SHP77 treated with DMSO at 0.1 percent for 48 hours (cell line): Measurements from ENCODE around the gene RDM1.
"Not testable (repeated sequence)": the region's sequence is repeated elsewhere in the genome, so short reads cannot be mapped to it uniquely, and the experiment has no call there.

ENCODE experiments used
- DNase-seq: peaks from one replicate; lab custom pipeline; 2025; lab: John Stamatoyannopoulos, UW

The RDM1 gene, protein sequence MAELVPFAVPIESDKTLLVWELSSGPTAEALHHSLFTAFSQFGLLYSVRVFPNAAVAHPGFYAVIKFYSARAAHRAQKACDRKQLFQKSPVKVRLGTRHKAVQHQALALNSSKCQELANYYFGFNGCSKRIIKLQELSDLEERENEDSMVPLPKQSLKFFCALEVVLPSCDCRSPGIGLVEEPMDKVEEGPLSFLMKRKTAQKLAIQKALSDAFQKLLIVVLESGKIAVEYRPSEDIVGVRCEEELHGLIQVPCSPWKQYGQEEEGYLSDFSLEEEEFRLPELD

DNA sequence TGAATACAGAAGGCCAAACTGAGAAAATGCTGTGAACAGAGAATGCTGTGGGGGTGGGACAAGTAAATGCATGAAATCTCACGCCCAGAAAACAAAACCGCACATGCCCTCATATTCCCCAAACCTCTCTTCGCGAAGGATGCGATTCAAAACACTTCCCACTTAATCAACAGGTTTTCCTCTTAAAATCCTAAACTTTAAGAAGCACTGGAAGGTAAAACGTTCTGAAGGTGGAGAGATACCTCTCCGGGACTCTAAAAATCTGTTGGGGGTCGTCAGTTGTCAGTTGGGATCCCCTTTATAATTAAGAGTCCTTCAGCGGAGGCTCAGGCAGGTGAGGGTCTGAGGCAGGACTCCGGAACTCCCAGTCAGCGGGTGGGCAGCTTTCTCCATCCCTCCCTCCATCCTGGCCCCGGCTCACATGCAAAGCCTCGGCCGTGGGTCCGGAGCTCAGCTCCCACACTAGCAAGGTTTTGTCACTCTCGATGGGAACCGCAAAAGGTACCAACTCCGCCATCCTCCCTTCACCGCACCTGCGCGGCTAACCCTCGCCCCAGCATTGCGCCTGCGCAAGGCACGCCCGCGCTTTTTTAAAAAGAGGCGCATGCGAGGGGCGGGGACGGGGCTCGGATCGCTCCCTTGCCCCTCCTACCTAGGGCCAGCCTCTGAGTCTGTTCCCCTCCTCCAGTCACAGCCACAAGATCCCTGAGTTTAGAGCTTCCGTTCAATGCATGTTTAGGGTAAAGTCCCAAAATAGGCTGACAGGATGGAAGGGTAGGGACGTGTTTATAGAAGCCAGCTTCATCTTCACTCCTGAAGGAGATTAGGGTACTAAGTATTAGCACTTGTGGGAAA lies at the start of gene RDM1:
Gene RDM1 (minus strand): TSS at position 563 of the 855 bp plus-strand sequence. CDS start 46 bp downstream, at position 517.
- DNase-seq: peak; percentile 6

DNA sequence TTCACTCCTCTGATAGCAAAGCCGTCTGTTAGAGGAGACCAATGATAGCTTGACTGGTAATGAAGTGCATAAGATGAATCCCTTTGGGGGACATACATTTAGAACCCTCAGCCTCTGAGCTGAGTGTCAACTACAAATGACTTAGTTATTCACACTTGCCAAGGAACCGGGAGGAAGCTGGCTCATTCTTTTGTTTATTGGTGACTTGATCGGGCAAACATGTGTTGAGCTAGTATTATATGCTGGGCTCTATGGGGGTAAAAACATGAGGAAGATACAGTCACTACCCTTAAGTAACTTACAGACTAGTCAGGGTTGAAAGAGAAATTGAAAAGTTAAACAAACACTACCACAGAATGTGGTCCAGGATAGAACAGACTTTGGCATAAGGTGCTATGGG lies 47.8 kb upstream of the RDM1 start:
- no peak for DNase-seq

DNA sequence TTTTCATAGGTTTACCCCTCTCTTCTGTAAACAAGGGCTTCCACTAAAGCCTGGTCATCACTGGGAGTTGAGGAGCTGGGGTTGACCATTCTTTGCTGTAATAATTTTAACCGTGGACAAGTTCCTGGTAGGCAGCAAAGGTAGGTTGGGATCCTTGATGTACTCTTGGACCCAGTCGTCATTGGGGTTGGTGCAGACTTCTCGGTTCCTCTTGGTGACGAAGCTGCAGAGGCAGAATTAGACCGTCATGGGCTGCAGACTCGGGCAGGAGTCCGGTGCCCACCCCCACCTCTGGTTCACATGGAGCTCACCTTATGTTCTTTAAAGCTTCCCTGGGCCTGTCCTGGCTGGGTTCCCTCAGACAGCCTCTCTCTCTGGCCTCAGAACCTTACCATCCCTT lies 46.9 kb upstream of the RDM1 start:
- DNase-seq: no peak

DNA sequence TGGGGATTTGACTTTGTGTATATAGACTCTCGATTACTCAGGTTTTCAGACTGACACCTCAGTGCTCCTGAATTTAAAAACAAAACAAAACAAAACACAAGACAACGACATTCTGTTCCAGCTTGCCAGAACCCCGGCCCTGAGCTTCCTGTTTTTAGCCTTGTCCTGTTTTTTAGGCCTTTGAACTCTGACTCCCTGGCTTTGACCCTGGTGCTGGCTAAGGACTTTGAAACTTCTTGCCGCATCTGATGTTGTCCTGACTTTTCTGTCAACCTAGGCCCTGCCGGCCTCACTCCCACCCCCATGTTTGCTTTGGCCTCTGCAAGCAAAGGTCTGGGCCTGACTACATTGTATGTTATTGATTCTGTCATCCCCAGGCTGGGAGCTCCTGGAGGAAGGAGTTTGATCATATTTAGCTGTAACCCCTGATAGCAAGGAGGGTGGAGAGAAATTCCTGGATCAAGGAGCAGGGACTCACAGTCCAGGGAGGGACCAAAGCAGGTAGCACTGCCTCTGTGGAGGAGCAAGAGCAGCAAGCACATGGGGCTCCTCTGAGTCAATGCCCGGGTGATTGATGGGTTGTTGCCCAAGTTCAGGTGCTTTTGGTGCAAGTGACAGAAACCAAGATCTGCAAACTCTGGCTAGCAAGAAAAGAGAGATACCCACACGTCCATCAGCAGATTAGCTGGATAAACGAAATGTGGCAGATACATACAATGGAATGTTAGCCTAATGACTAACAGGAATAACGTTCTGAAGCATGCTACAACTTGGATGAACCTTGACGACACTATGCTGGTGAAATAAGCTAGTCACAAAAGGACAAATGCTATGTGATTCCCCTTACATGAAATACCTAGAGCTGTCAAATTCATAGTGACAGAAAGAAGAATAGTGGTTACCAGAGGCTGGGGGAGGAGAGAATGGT lies 43.0 kb upstream of the RDM1 start:
- DNase-seq: no peak

DNA sequence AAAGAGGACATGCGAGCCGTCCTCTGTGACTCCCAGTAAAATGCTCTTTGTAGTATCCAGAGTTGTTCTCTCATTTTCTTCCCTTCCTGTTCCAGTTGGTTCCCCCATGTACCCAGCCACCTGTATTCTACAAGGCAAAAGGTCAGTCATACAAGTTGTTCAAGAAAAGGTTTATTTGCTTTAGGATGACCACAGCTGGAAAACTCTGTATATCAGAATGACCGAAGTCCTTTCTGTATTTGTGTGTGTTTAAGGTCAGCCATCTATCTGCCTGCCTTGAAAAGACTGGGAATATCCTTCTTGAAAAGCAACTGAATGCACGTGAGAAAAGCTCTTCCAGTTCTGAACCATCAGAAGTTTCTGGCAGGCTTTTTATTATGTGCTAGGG lies 42.4 kb upstream of the RDM1 start:
- no peak for DNase-seq

- DNase-seq: no peak
Observed at GRCh38 chr17:35972535-35972934, 42.0 kb upstream of the RDM1 start.

GRCh38 chr17:35972066-35972465 lies 41.5 kb upstream of the RDM1 start:
- DNase-seq: no peak

DNA sequence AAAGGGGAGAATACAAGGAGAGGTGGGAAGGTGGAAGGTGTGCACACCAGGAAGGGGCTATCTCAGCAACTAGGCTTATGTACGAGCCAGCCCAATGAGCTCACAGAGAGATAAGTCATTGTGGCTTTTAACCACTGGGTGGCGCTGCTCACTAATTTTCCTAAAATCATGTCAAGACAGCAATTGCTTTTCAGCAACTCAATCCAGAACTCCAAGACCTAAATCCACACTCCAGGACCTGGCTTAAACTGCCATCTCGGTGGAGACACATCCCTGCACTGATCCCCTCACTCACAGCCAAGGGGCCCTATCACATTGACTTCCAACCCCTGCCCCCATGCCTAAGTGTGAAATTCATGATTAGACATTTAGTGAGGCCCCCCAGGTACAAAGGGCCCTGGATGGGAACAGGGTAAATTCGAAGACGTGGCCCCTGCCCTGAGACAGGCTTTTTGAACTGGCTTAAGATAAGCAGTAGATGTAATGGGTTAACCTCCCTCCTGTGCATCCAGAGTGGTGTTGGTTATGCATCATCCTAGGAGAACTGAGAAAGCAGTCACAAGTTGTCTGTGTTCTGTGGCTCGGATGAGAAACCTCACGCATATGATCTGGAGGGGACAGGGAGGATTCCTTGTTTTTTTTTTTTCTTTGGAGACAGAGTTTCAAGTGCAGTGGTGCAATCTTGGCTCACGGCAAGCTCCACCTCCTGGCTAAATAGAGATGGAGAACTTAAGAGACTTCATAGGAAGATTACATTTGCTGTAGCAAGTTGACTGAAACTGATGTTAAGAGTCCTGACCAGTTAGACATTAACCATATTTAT lies 39.2 kb upstream of the RDM1 start:
- peak; percentile 32 for DNase-seq

DNA sequence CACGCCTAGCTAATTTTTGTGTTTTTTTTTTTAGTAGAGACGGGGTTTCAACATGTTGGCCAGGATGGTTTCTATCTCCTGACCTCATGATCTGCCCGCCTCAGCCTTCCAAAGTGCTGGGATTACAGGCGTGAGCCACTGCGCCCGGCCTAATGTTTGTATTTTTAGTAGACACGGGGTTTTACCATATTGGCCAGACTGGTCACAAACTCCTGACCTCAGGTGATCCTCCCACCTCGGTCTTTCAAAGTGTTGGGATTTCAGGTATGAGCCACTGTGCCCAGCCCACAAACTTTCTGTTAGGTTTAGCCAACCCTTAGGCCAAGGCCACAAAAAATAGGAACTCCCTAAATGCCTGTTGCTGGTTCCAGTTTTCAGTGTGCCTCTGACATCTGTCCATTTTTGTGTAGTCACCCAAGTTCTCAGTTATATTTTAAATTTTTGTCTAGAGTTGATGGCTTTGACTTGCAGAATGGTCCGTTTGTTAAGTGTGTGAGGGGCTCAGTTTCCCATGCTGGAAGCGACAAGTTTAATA lies 38.0 kb upstream of the RDM1 start:
- no peak for DNase-seq

- DNase-seq: no peak
Observed at GRCh38 chr17:35965272-35965671, 34.7 kb upstream of the RDM1 start.

DNA sequence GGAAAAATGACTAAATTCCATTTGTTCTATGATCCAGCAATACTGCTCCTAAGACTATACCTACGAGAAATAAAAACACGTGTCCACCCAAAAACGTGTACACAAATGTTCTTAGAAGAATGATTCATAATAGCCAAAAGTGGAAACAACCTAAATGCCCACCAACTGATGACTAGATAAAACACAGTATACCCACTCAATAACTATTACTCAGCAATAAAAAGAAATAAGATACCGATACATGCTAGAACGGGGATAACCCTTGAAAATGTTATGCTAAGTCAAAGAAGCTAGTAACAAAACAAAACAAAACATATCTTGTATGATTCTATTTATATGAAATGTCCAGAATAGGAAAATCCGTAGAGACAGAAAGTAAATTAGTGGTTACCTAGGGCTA lies 33.1 kb upstream of the RDM1 start:
- no peak for DNase-seq

GRCh38 chr17:35953720-35954119 lies 23.1 kb upstream of the RDM1 start:
- DNase-seq: no peak

GRCh38 chr17:35949401-35949800 lies 18.8 kb upstream of the RDM1 start:
- no peak for DNase-seq

GRCh38 chr17:35948092-35948491 lies 17.5 kb upstream of the RDM1 start:
- no peak for DNase-seq

- DNase-seq: peak; percentile 14
Observed at GRCh38 chr17:35947156-35947585, 16.6 kb upstream of the RDM1 start.

DNA sequence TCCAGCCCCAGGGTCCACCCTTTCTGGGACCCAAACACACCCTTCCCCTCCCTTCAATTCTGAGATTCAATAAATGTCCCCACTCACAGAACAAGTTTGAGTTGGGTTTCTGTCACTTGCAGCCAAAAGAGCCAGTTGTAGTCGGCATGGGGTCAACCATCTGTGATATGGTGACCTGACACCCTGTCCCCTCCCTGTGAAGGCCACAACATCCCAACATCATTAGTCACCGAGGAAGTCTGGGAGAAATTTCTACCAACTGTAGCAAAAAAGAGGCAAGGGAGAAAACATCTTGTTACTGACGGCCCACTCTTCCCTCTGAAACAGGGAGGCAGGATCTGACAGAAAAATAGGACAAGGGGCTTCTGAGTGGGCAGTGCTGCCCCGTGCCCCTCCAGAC lies 13.6 kb upstream of the RDM1 start:
- DNase-seq: no peak

DNA sequence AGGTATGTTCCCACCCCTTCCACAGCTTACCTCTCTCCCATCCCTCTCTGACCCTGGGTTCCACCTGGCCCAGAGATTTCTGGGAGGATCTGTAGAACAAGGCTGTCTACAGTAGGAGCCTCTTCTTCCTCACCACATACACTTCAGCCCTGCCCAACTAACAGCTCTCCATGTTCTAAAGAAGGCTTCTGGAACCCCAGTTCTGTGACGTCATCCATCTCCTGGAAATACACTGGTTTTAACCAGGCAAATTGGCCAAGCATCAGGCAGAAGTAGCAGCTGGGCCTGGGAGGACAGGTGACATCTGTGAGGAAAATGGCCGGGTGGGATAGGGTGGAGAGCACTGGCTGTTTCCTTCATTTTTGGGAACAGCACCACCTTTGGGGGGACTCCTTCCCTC lies 13.0 kb upstream of the RDM1 start, which contains the start of gene LYZL6:
Gene LYZL6 (minus strand): TSS at position 177 of the 400 bp plus-strand sequence. CDS start 4,357 bp downstream, outside the sequence.
- no peak for DNase-seq

DNA sequence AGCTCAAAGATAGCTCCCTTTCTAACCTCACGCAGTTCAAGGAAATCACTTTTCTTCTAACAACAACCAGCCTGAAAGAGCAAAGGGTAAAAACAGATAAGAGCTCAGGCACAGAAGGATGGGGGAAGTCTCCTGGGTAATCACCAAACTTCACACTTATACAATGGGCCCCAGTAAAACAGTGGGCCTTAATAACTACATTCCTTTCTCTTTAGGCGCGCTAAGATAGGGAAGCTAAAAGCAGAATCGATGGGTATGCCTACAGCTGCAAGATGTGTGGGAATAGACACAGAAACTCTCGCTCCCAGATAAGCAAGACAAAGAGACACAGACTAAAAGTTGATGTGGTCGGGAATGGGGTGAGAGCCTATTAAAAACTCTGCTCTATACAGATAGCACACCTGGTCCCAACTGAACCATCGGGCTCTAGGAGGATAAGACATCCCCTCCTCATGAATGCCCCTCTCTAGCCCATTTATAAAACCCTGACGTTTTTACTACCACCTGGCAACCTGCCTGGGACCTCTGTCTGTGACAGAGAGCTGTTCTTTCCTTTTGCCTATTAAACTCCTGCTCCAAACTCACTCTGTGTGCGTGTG lies 12.1 kb upstream of the RDM1 start:
- DNase-seq: no peak

DNA sequence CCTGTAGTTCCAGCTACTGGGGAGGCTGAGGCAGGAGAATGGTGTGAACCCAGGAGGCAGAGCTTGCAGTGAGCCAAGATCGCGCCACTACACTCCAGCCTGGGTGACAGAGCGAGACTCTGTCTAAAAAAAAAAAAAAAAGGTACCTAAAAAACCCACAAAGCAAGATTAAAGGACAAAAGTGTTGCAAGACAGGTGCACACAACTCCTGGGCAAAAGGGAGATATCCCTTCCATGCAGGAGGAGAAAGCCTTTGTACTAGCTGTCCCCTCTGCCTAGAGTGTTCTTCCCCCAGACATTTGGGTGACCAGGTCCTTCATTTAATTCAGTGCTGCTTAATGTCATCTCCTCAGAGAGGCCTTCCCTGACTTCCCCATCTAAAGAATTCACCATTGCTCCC lies 7.9 kb upstream of the RDM1 start:
- not testable (repeated sequence) for DNase-seq

GRCh38 chr17:35936063-35936462 lies 5.5 kb upstream of the RDM1 start:
- DNase-seq: no peak

- no peak for DNase-seq
Observed at GRCh38 chr17:35934760-35935159, 4.2 kb upstream of the RDM1 start.
